GM18505 (cell line): ENCODE measurements around the gene ARL15.
"Not testable (repeated sequence)": the region's sequence is repeated elsewhere in the genome, so short reads cannot be mapped to it uniquely, and the experiment has no call there.

Source experiments
- ATAC-seq: cut with Tn5 transposase; IDR thresholded peaks from one replicate; pipeline ENCODE4 v1.9.1; 2021; ENCODE audit not compliant: unreplicated experiment
- POLR2A ChIP-seq: IDR thresholded peaks from 4 replicates; pipeline ENCODE4 v1.6.1; 2011; ENCODE audit warnings: borderline replicate concordance; ENCODE audit not compliant: insufficient read depth, insufficient read length; ENCODE audit errors: extremely low read depth

Gene ARL15

DNA sequence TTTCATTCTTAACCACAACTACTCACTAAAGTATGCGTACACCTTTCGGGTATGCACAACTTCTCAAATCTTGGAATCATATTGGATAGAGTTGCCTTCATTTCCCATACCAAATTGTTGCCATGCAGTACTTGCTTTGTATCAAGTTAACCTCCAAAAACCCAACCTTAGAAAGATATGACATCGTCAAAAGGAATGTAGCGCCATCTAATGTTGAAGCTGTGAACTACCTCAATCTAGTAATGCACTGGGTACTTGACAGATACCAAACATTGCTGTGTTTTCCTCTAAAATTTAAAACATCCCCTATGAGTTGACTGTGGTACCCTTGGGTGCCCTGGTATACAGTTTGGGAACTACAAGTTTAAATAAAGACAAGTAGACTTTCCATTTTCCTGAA lies 318.4 kb downstream of the ARL15 start:
- ATAC-seq = no peak
- TF ChIP-seq POLR2A = no peak

DNA sequence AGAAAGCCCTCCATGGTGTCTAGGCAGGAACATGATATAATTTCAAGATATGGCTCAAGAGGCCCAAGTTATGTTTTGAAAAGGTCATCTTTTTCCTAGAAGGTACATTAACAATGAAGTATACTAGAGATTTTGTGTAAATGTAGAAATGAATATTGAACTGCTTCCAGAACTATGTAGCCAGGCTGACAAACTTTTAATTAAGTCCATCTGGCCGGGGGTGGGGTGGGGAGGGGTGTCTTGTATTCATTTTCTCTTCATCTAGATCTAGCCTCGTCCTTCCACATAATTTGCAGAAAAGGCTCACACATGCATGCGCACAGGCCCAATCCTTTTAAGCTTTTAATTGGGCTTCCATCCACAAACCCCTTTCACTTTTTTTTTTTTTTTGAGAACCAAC lies 323.3 kb downstream of the ARL15 start:
- no peak for TF ChIP-seq POLR2A
- no peak for ATAC-seq

DNA sequence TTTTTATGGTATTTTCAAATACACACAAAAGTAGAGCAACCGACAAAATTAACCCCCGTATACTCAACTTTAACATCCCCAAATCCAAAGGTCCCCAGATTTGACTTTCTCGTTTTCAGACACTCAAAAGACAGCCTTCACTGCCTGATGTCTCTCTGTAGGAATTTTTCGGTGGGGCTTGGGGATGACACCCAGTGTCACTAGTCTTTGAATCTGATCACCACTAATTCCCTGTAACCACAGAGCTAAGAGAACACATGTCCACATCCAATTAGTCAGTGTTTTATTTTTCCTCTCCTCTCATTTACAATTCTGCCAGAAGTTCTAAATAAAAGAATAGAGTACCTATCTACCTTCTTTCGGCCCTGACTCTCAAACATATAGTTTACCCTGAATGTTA lies 324.6 kb downstream of the ARL15 start:
- TF ChIP-seq POLR2A = no peak
- no peak for ATAC-seq

DNA sequence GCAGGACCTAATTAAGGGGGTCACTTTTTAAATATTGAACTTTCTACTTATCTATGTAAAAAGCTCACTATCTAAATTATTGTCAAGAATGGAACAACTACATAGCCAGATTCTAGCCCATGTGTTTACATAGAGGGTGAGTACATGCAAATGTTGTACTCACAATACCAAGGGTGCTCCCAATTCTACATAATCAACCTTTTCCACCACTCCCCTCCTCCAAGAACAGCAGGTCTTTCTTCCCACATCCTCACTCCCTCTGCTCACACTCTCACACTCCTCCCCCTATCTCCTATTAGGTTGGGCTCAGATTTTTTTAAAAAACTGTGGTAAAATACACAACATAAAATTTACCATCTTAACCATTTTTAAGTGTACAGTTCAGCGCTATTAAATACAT lies 325.4 kb downstream of the ARL15 start:
- no peak for ATAC-seq
- TF ChIP-seq POLR2A = no peak

DNA sequence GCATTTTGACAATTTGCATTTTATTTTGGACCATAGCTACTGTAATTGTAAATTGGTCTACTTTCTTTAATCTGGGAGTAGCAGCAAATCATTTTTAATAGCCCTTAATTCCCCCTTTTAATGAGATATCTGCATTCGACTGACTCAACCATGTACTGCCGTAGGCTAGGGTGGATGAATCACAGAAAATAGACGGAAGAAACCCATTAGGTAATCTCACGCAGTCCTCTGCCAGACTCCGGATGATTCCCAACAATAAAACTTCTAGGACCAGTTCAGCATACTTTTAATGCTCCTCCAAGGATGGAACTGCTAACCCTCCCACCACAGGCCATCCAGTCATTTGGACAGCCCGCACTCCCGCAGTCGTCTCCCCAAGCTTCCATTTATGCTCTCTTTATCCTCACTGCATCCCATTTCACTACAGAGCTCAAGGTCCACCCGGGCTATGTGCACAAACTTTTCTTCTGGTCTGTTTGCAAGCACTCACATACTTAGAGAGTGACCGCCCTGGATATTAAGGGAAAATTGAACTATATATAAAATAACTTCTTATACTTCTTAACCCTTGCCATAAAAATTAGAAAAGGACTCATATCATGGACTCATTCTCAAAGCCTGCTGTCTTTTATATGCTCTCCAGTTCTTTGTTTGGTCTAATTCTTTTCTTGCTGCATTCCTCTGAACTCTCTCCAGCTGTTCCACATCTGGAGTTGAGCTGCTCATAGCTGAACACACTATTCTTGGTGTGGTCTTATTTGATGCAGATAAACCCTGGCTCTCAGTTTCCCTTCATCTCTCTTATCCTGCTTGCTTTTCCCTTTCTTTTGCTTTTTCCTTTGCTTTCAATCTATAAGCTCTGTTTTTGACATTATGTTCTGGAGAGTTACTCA lies 326.6 kb downstream of the ARL15 start:
- no peak for ATAC-seq

DNA sequence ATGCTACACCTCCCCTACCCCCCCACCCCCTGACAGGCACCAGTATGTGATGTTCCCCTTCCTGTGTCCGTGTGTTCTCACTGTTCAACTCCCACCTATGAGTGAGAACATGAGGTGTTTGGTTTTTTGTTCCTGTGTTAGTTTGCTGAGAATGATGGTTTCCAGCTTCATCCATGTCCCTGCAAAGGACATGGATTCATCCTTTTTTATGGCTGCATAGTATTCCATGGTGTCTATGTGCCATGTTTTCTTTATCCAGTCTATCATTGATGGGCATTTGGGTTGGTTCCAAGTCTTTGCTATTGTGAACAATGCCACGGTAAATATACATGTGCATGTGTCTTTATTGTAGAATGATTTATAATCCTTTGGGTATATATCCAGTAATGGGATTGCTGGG lies 328.1 kb downstream of the ARL15 start:
- not testable (repeated sequence) for ATAC-seq

More for the DNA sequence above, 326.6 kb downstream of the ARL15 start:
- no peak for TF ChIP-seq POLR2A

DNA sequence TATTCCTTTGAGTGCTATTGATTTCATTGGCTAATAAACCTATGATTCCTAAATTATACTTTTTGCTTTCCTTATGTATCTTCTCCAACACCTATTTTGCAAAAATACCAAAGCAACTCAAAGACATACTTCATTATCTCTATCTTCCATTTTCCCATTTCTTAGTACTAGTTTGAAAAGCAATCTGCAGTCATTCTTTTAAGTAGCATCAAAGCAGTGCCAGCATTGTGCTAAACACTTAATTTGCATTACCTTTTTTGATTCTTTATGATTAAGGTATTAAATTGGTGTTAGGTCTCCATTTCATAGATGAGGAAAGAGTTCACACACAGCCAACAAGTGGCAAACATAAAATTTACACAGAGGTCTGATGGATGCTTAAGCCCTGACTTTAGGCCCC lies 330.3 kb downstream of the ARL15 start:
- no peak for TF ChIP-seq POLR2A
- ATAC-seq = no peak

DNA sequence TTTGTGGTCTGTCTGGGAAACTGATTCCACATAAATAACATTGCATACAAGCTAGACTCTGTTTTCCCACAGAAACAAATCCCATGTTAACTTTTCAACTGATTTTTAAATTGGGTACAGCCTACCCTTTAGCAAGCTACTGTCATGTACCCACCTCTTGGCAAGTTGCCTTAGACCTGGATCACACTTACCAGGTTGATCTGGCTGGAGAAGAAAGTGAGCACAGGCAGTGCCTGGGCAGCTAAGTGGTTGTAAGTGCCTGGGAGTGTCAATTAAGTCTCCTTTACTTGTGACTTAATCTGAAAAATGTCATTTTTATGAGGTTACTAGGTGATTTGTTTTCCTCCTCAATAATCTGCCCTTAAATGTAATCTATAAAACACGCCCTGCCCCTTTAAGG lies 336.4 kb downstream of the ARL15 start:
- ATAC-seq = no peak
- TF ChIP-seq POLR2A = no peak

DNA sequence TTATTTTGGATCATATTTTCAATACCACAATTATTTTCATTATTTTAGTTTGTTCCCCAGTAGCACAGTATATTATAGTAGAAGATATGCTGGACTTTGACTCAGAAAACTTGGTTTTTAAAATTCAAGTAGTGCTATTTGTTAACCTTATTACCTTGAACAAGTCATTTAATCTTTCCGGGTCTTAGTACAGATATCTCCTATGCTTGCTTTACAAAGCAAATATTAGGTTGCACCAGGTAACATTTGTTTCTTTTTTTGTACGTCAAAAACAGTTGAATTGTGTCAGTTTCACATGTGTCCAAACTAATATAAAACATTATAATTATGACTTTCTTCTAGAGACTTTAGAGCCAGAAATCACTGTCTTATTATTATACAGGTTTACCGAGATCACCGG lies 338.1 kb downstream of the ARL15 start:
- no peak for TF ChIP-seq POLR2A
- ATAC-seq = no peak

DNA sequence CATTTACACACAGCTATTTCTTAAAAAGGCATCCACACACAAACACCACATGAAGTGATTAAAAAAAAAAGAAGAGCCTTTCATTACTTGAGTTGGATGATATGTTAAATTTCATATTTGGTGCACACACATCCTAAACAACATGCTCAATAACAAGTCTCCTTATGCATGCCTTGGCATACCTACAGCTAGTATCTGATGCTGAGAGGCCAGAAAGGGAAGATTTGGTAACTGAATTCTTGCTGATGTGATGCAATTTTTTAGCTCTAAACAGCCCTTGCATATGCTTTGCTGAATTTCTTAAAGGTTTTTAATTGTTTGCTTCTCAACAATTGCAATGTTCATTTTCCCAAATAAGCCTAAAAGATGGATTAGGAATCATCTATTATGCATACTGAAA lies 338.8 kb downstream of the ARL15 start:
- no peak for TF ChIP-seq POLR2A
- ATAC-seq = no peak

DNA sequence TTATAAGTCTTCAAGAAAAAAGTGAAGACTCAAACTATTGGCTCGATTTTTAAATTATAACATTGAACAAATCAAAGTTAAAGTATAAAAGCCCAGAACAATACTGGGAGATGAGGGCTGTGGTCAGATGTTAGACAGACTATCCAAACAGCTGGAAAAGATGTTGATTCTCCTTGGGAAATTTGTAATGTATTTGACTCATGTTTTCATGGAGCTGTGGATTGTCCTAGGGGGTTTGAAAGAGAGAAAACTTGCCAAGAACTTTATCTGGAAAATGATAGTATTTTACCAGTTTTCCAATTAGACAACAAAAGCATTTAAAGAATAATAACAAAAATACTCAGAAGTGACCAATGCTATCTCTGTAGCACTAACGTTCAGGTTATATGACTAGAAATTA lies 339.2 kb downstream of the ARL15 start:
- no peak for ATAC-seq
- no peak for TF ChIP-seq POLR2A

DNA sequence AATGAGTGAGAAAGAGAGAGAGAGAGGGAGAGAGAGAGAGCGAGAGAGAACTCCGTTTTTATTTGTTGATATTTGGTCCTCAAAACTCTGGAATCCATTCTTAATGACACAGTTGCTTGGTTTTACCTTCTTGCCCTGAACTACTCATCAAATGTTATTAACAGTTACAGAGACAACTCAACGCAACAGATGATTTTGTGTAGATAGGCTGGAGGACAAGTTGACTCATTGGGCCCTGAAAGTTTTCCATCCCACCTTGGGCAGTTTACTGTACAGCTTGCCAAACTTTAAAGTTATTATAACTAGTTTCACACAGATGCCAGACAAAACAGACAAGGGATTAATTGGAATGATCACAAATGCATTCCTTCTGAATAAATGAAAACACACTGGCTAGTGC lies 339.9 kb downstream of the ARL15 start:
- no peak for TF ChIP-seq POLR2A
- no peak for ATAC-seq

DNA sequence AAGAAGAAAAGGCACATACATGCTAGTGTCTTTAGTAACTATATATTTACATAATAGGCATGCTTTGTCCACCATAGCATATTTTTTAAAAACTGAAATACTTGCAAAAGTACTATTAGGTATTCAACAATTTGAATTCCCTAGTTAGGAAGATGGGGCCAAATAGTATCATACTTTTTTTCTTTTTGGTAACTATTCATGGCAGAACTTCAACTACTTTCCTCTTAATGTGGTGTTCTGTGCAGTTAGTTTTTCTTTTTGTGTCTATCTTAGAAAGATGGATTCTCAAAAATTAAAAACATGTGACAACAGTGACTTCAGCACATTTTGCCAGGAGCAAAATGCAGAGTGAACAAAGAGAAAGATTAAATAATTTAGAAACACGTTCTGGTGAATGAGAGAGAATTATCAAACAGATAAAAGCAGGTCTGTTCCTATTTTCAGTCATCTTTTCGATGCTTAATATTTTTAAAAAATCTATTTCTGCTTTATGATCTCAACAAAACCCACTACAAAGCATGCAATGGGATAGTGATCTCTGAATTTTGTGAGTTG lies 341.1 kb downstream of the ARL15 start:
- no peak for TF ChIP-seq POLR2A
- ATAC-seq = no peak

DNA sequence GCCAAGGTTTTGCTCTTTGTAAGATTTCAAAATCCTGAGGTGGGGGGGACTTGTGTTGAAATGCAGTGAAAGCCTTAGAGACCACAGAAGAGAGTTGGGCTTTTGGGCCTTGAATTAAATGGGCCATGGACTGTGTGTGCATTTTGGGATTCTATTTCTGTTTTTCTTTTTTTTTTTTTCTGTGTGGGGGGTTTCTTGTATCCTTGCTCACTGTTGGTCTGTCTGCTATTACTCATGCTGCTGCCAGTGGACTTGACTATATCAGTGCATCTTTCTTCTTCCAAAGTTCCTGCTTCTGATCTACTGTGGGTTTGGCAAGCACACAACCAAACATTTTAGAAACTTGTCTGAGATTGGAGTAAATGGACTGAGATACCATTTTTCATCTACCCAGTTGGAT lies 344.9 kb downstream of the ARL15 start:
- ATAC-seq = no peak
- TF ChIP-seq POLR2A = no peak
